IMR-90 (cell line): ENCODE data around the gene STK10. TPM values are rescaled to one million over a fixed set of nuclear protein-coding genes. Genes with fewer than 3 reads are reported as not detected.

Experiments
- ATAC-seq: fragments of 200-7000 bp; cut with Tn5 transposase; 2 replicates; pipeline ENCODE4 v1.9.1; 2020; ENCODE audit warnings: low read depth, mild to moderate bottlenecking, moderate library complexity
- BruUV-seq: library from RNA; stranded (reverse); fragments of 400-500 nt; replicated peaks from 2 replicates; lab custom pipeline; 2021; lab: Mats Ljungman, UMichigan
- CTCF ChIA-PET: fragments of 300-600 bp; formaldehyde crosslinking; extraction: SDS; loops from one replicate; lab custom pipeline; 2021; ENCODE audit warnings: antibody characterized with exemption; lab: Yijun Ruan, JAX
- POLR2A ChIA-PET: fragments of 300-600 bp; sonication (Branson Sonifier 250); formaldehyde crosslinking; loops from one replicate; lab custom pipeline; 2022; ENCODE audit warnings: antibody characterized with exemption; ENCODE audit not compliant: unreplicated experiment; lab: Charles Lee
- DNase-seq: peaks from one replicate; pipeline ENCODE4 v3.0.0; 2013
- H2AFZ ChIP-seq: replicated peaks from 2 replicates; pipeline ENCODE3; 2013; ENCODE audit warnings: low read length, mild to moderate bottlenecking; ENCODE audit not compliant: poor library complexity
- H2AK5ac ChIP-seq: 2 replicates; pipeline ENCODE4 v1.6.1; 2013; ENCODE audit warnings: low read depth, low read length, inconsistent platforms
- H2AK9ac ChIP-seq: replicated peaks from 2 replicates; pipeline ENCODE3; 2013; ENCODE audit warnings: mild to moderate bottlenecking, low read depth, low read length, moderate library complexity; ENCODE audit not compliant: poor library complexity
- H2BK120ac ChIP-seq: 2 replicates; pipeline ENCODE4 v1.6.1; 2013; ENCODE audit warnings: low read depth, low read length, inconsistent platforms
- H2BK15ac ChIP-seq: 3 replicates; pipeline ENCODE4 v1.6.1; 2013; ENCODE audit warnings: low read depth, low read length, inconsistent platforms
- H2BK20ac ChIP-seq: 2 replicates; pipeline ENCODE4 v1.6.1; 2013; ENCODE audit warnings: low read depth, mild to moderate bottlenecking, inconsistent platforms, low read length, moderate library complexity
- H2BK5ac ChIP-seq: 2 replicates; pipeline ENCODE4 v1.6.1; 2013; ENCODE audit warnings: mild to moderate bottlenecking, low read depth, low read length, inconsistent platforms; ENCODE audit not compliant: poor library complexity, severe bottlenecking
- H3K14ac ChIP-seq: replicated peaks from 2 replicates; pipeline ENCODE4 v1.6.1; 2013; ENCODE audit warnings: low read depth, low read length, inconsistent platforms
- H3K18ac ChIP-seq: 2 replicates; pipeline ENCODE4 v1.6.1; 2013; ENCODE audit warnings: low read depth, low read length, control low read depth
- H3K23ac ChIP-seq: 2 replicates; pipeline ENCODE4 v1.6.1; 2013; ENCODE audit warnings: low read depth, low read length, inconsistent platforms
- H3K27ac ChIP-seq: 2 replicates; pipeline ENCODE4 v1.5.1; 2013; ENCODE audit warnings: mild to moderate bottlenecking, control low read depth, low read length; ENCODE audit not compliant: insufficient read depth
- H3K27me3 ChIP-seq: 2 replicates; pipeline ENCODE4 v1.6.1; 2013; ENCODE audit warnings: low read length; ENCODE audit not compliant: control insufficient read depth, insufficient read depth
- H3K36me3 ChIP-seq: 2 replicates; pipeline ENCODE4 v1.6.1; 2013; ENCODE audit warnings: low read length, mixed read lengths; ENCODE audit not compliant: control insufficient read depth, insufficient read depth
- H3K4ac ChIP-seq: 2 replicates; pipeline ENCODE4 v1.6.1; 2013; ENCODE audit warnings: low read depth, low read length, inconsistent platforms
- H3K4me1 ChIP-seq: 2 replicates; pipeline ENCODE4 v1.6.1; 2013; ENCODE audit warnings: low read length, mixed read lengths; ENCODE audit not compliant: control insufficient read depth, insufficient read depth
- H3K4me2 ChIP-seq: 2 replicates; pipeline ENCODE4 v1.6.1; 2013; ENCODE audit warnings: low read depth, mild to moderate bottlenecking, control low read depth, low read length, moderate library complexity
- H3K4me3 ChIP-seq: 2 replicates; pipeline ENCODE4 v1.5.1; 2013; ENCODE audit warnings: low read depth, mild to moderate bottlenecking, control low read depth, low read length, moderate library complexity; ENCODE audit not compliant: insufficient read depth
- H3K56ac ChIP-seq: 2 replicates; pipeline ENCODE4 v1.6.1; 2013; ENCODE audit warnings: low read length, inconsistent platforms; ENCODE audit not compliant: insufficient read depth; ENCODE audit errors: extremely low read depth
- H3K79me1 ChIP-seq, 2 experiments: 2 replicates each; pipeline ENCODE4 v1.6.1; 2013; ENCODE audit warnings: low read length in 2 of 2, inconsistent platforms in 1 of 2, low read depth in 1 of 2
- H3K9ac ChIP-seq: 2 replicates; pipeline ENCODE4 v1.6.1; 2013; ENCODE audit warnings: low read depth, low read length, control low read depth
- H3K9me1 ChIP-seq: 2 replicates; pipeline ENCODE4 v1.6.1; 2013; ENCODE audit warnings: low read length, inconsistent platforms; ENCODE audit not compliant: insufficient read depth
- H3K9me3 ChIP-seq: 2 replicates; pipeline ENCODE4 v1.6.1; 2013; ENCODE audit warnings: low read length; ENCODE audit not compliant: control insufficient read depth, insufficient read depth
- H4K20me1 ChIP-seq: 2 replicates; pipeline ENCODE4 v1.6.1; 2013; ENCODE audit warnings: low read length, inconsistent platforms; ENCODE audit not compliant: insufficient read depth
- H4K5ac ChIP-seq: 2 replicates; pipeline ENCODE4 v1.6.1; 2013; ENCODE audit warnings: mild to moderate bottlenecking, low read depth, low read length, control low read depth
- H4K8ac ChIP-seq, 2 experiments: 2 replicates each; pipeline ENCODE4 v1.6.1; 2013; ENCODE audit warnings: low read depth in 2 of 2, low read length in 2 of 2, control low read depth in 1 of 2, inconsistent platforms in 1 of 2
- H4K91ac ChIP-seq: 2 replicates; pipeline ENCODE4 v1.6.1; 2013; ENCODE audit warnings: low read depth, low read length, inconsistent platforms; ENCODE audit not compliant: insufficient read depth
- POLR2A ChIP-seq: IDR thresholded peaks from 2 replicates; pipeline ENCODE4 v1.6.1; 2012; ENCODE audit warnings: mild to moderate bottlenecking, low read depth, low read length
- WGBS, 2 experiments: methylation state at CpG; one replicate each; pipeline versions ENCODE4 v1.1.5 to v1.1.7; 2013; ENCODE audit warnings: missing lambda C conversion rate in 2 of 2; ENCODE audit not compliant: insufficient read length in 1 of 2; ENCODE audit errors: extremely low coverage in 2 of 2; 5-methylcytosine and 5-hydroxymethylcytosine counted together
- dilution Hi-C: fragments of 300-500 bp; cut with HindIII; formaldehyde crosslinking; loops from one replicate; pipeline ENCODE4 v1.14.3; 2018; ENCODE audit warnings: low sequenced_read_pairs; ENCODE audit not compliant: unreplicated experiment
- in situ Hi-C: fragments of 300-500 bp; cut with MboI; formaldehyde crosslinking; loops from 3 replicates; pipeline ENCODE4 v1.14.3; 2019; ENCODE audit warnings: low sequenced_read_pairs, inconsistent platforms, mixed read lengths
- intact Hi-C: fragments of 100-400 bp; cut with micrococcal nuclease; formaldehyde crosslinking; loops from 2 replicates; pipeline ENCODE4 v1.10.0; 2022
- polyA plus RNA-seq, 3 experiments: library from polyadenylated mRNA; depleted of rRNA; stranded (reverse); fragments of >200 nt; gene quantifications; 2 replicates each; pipeline ENCODE4 v1.2.3, GENCODE V29; 2012; ENCODE audit warnings: low replicate concordance in 1 of 3
- total RNA-seq: library from RNA; depleted of rRNA; stranded (reverse); fragments of >200 nt; gene quantifications from 2 replicates; pipeline ENCODE4 v1.2.3, GENCODE V29; 2012

The STK10 gene
- total and polyA plus RNA-seq, 2 of the 4 experiments (the other 2 are of a cell fraction), result 15.4 to 18.5 TPM

DNA sequence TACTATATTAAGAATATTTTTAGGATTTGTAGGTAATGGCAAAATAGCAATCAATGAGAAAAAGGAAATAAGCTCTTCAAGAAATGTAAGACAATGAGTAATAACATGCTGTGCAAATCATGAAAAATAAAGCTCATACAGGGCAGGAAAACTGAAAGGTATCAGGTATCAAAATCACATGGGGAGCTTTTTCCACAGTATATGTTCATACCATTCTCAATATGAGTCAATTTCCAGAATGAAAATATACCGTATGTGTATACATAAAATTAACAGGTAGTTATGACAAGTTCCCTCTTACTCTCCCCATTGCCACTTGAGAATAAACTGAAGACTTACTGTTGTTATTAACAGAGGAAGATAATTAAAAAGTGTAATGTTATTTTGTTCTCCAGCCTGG lies 41.9 kb upstream of the STK10 start:
- Histone ChIP-seq H3K14ac (no peak overlapping the region), H2AK5ac (no peak overlapping the region), H3K9me3 (no peaks in the 10 kb centered on the region), H3K27me3 (no peaks in the 10 kb centered on the region), H2BK20ac (no peak overlapping the region), H4K5ac (no peak overlapping the region), H4K20me1 (peaks cover 3% of the 10 kb centered on the region; the same call in 1 of the 2 replicates), H2AK9ac (no peak overlapping the region), H3K36me3 (peaks cover 12% of the 10 kb centered on the region), H3K4me3 (no peak overlapping the region), H3K9ac (no peak overlapping the region), H3K4me2 (no peak overlapping the region), H2BK15ac (no peak overlapping the region), H3K23ac (no peak overlapping the region), H3K9me1 (no peaks in the 10 kb centered on the region), H2AFZ (no peak overlapping the region), H4K8ac (no peak overlapping the region), H2BK5ac (no peak overlapping the region), H3K79me1 (peaks cover 21 to 30% of the 10 kb centered on the region in 2 experiments), H2BK120ac (no peak overlapping the region), H3K18ac (no peak overlapping the region), H4K91ac (no peak overlapping the region), H3K4me1 (no peaks in the 10 kb centered on the region), H3K56ac (no peak overlapping the region), H3K4ac (no peak overlapping the region), H3K27ac (no peak overlapping the region)
- dilution Hi-C loops, result no loop called here
- no CpG with 5 or more reads among the region's 1 CpG for WGBS, 2 experiments
- in situ Hi-C loops, result no loop called here
- intact Hi-C loops, result no loop called here
- ATAC-seq (no peak), DNase-seq (no peak)
- ChIA-PET CTCF (interaction anchor here (0.6 to 1.0 kb wide), 2 partner anchors 53 to 94 kb away, joined by 3 read pairs; no protein-coding TSS in a partner anchor), POLR2A (no interaction called here)
- no peak for TF ChIP-seq POLR2A
- BruUV-seq, result no TSS peak
